ENCODE results near the gene UTP20.
A peak's percentile ranks its signal among the peaks of the same experiment; 100 is the strongest.

UTP20 gene

DNA sequence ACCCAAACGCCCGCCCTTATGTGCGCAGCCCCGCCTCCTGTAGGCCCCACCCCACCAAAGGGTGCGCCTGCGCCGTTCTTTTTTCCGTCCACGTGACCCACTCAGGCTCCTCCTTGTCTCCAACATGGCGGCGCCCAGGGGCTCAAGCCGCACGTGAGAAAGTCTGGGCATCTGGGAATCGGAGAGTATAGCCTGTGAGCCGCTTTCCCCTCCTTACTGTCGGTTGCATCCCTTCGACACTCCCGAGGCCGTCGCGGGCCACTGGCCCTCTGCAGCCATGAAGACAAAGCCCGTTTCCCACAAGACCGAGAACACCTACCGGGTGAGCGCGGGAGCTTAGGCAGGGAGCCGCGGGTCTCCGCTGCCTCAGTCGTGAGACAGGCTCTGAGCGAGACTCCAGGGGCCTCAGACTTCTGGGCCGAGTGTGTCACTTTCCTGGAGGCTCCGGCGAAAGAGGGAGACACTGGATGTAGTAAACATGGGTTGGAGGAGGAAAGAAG, at the start of gene UTP20:
TSS of gene UTP20 (plus strand) at position 100 of the 500 bp plus-strand sequence. CDS start at position 278, 178 bp downstream.
- peak; percentile 98 for DNase-seq

DNA sequence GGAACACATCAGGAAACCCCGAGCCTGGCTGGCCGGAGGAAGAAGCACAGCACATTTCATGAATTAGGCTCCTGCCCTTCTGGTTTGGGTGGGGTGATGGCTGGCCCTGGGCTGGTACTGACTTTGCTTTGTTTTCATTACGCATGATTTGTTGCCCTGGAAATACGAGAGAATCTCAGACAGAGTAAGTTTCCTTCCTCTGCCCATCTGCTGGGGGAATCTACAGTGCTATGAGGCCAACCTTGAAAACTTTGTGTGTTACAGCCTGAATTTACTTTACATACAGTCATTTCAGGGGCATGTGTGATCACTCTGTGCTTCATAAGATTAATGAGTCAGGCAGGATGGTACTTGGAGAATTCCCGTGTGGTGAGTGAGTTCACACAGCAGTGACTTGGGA, 49.4 kb upstream of the UTP20 start:
- peak; percentile 22 for DNase-seq

- DNase-seq: no peak
These were observed 48.3 kb upstream of the UTP20 start for GRCh38 chr12:101231636-101232035.

DNA sequence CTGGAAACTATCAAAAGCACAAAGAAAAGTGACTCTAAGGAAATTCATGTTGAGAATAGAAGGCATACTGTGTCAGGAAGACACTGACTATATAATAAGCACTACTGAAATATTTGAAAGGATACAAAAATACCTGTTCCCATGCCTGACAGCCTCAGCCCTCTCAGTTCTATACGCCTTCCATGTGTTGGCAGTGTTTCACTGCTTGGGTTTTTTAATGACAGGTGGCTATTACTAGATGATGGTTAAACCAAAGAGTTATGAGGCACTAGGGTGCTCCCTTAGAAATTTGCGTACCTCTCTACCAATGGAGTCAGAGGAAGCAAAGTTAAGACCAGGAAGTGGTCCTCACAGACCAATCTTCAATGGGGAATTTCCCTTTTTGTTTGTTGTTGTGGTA, 44.2 kb upstream of the UTP20 start:
- no peak for DNase-seq

DNA sequence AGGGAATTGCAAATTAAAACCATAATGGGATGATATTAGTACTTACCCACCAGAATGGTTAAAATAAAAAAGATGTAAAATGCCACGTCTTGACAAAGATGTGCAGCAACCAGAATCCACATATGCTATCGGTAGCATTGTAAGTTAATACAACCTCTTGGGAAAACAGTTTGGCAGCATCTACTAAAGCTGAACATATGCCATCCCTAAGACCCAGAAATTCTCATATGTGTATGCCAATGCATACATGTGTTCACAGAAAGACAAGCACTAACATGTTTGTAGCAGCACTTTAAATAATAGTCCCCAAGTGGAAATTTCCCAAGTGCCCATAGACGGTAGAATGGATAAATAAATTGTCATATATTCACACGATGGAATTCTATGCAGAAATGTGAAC, 41.6 kb upstream of the UTP20 start:
- DNase-seq: no peak

DNA sequence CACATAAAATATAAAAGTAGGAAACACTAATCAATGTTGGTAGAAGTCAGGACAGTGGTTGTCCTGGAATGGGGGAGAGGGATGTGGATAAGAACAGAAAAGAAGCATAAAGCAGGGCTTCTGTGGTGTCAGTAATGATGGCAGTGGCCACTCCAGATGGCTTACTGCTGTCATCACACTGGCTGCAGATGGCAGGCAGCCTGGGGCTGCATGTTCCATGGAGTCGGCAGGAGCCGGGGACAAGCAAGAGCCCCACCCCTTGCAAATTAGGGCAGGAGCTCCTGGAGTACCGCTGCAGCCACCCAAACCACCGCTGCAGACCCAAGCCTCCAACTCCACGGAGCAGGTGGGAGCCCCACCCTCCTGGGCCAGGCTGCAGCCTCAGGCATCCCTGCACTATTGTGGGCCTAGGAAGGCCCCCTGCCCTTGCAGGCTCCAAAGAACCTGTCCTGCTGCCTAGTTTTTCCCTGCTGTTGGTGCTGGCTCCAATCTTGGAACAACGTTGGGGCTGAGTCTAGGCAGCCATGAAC, 41.0 kb upstream of the UTP20 start:
- no peak for DNase-seq

DNA sequence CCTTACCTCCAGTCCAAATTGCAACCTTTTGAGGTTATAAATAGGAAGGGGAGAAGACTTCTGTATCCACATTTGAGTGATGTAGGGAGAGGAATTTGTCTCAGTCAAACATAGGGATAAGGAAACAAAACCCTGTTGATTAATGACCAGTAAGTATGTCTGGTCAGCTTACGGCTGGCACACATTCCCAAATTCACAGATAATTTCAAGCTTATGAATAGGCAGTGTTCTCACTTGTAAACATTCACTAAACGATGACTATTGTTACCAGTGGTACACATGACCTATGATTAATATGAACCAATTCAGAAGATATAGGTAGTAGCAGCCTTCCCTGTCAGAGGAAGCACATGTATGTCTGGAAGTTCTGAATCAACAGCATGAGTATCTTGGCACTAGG, 36.8 kb upstream of the UTP20 start:
- no peak for DNase-seq

- DNase-seq: no peak
These were observed 36.3 kb upstream of the UTP20 start for GRCh38 chr12:101243616-101244015.

DNA sequence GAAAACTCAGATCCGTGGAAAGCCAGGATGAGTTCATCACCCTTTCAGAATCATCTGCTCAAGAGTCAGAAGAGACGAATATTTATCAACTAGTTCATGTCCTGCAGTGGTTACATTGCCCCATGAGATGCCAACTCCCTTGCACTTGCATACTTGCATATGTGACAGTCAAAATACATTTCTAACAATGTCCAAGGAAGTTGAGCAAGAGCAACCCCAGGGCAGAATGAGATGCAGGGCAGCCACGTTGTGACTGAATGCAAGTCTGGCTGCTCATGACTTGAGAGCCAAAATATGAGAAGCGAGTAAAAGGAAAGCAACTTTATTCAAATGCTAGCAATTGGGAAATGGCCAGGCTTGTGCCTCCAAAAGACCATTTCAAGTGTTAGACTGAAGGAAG, 23.6 kb upstream of the UTP20 start:
- no peak for DNase-seq

- no peak for DNase-seq
These were observed 22.5 kb upstream of the UTP20 start for GRCh38 chr12:101257357-101257756.

GRCh38 chr12:101267111-101267510, 12.8 kb upstream of the UTP20 start:
- no peak for DNase-seq

DNA sequence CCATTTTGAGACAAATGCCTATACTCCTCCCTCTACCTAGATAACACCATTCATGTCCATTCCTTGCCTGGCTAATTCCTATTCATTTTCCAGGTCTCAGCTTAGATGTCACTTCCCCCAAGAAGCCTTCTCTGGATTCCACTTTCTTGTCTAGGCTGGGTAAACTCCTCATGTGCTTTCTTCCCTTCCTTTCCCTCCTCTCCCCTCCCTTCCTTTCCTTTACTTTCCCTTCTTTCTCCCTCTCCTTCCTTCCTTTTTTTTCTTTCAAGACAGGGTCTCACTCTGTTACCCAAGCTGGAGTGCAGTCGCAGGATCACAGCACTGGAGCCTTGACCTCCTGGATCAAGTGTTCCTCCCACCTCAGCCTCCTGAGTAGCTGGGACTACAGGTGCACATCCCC, 3.5 kb upstream of the UTP20 start:
- DNase-seq: no peak

GRCh38 chr12:101277443-101277842, 2.5 kb upstream of the UTP20 start:
- DNase-seq: no peak

- DNase-seq: no peak
These were observed 7.5 kb downstream of the UTP20 start for GRCh38 chr12:101287357-101287756.

DNA sequence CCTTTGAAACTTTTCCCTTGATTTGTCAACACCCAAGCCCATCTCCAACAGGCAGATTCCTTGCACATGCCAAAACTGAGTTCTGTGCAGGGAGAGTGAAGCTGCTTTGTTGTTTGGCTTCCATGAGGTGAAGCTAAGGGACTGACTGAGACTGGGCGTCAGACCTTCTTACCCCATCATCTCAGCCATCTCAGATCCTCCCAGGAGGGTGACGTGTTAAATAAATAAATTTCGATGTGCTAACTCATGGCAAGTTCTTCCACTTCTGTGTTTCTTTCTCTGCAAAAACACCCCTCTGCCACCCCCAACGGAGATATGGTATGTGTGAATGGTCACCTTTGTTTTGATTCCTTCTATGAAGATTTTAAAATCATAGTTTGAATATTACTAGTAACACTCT, 17.8 kb downstream of the UTP20 start:
- no peak for DNase-seq

GRCh38 chr12:101298426-101298825, 18.5 kb downstream of the UTP20 start:
- DNase-seq: no peak

GRCh38 chr12:101299346-101299745, 19.4 kb downstream of the UTP20 start:
- no peak for DNase-seq

- no peak for DNase-seq
These were observed 20.0 kb downstream of the UTP20 start for GRCh38 chr12:101299931-101300330.

- DNase-seq: no peak
These were observed 22.8 kb downstream of the UTP20 start for GRCh38 chr12:101302741-101303140.

- DNase-seq: no peak
These were observed 25.4 kb downstream of the UTP20 start for GRCh38 chr12:101305226-101305779.

- no peak for DNase-seq
These were observed 25.9 kb downstream of the UTP20 start for GRCh38 chr12:101305794-101306193.

DNA sequence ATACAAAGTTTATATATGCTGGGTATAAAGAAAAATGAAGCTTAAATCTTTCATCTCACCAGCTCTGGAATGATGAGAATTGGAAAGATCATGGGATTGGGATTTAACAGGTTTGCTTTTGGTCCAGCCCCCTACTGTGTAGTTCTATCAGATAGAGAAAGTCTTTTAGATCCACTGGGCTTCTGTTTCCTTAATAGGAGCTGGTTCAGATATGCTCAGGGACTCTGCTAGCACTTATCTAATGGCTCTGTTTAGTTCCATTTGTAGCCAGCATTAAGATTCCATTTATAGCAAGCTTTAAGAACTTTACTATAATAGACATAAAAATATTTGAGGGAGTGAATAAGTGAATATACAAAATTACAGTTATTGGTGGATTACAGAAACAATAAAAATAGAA, 42.6 kb downstream of the UTP20 start:
- no peak for DNase-seq

GRCh38 chr12:101323255-101323654, 43.4 kb downstream of the UTP20 start:
- no peak for DNase-seq

- no peak for DNase-seq
These were observed 45.7 kb downstream of the UTP20 start for GRCh38 chr12:101325590-101325989.

- DNase-seq: no peak
These were observed 47.1 kb downstream of the UTP20 start for GRCh38 chr12:101327051-101327450.
